Adrenal gland (tissue), 12 donors: Measurements from ENCODE around the gene STK31. TPM values are rescaled to one million over a fixed set of nuclear protein-coding genes. Genes with fewer than 3 reads are reported as not detected.

Experiments
- DNase-seq, 7 donors: peaks; one replicate each; pipeline ENCODE4 v3.0.0-alpha.2; 2019 to 2020
- H3K27ac ChIP-seq, 5 donors: fragments of 200-600 bp; sonication (generic) in 4 of 5; 1 replicate in 3 of 5; 2 replicates in 2 of 5; pipeline versions ENCODE4 v1.5.1 to v1.8.0; 2016 to 2020; ENCODE audit warnings: mild to moderate bottlenecking in 1 of 5
- H3K27me3 ChIP-seq: fragments of 200-600 bp; 2 replicates; pipeline ENCODE4 v1.8.0; 2021
- H3K36me3 ChIP-seq, 2 donors: fragments of 200-600 bp; replicated peaks in 1 of 2; 1 replicate in 1 of 2; 2 replicates in 1 of 2; pipeline versions ENCODE4 v1.5.1 to v1.8.0; 2018 to 2022
- H3K4me1 ChIP-seq, 2 donors: fragments of 200-600 bp; replicated peaks in 1 of 2; 1 replicate in 1 of 2; 2 replicates in 1 of 2; pipeline versions ENCODE4 v1.5.1 to v1.8.0; 2018 to 2021
- H3K4me3 ChIP-seq, 4 donors: fragments of 200-600 bp; sonication (generic) in 3 of 4; one replicate each; pipeline ENCODE4 v1.5.1; 2016 to 2018
- H3K9me3 ChIP-seq, 3 donors: fragments of 200-600 bp; sonication (generic) in 1 of 3; replicated peaks in 1 of 3; 1 replicate in 2 of 3; 2 replicates in 1 of 3; pipeline versions ENCODE4 v1.5.1 to v1.8.0; 2016 to 2021
- POLR2A ChIP-seq, 2 donors: fragments of 450-650 bp; IDR thresholded peaks; one replicate each; pipeline ENCODE4 v1.6.1; 2017; ENCODE audit warnings: antibody characterized with exemption in 2 of 2, mild to moderate bottlenecking in 2 of 2, moderate library complexity in 1 of 2
- WGBS, 4 donors: extraction: QIAGEN DNeasy Blood & Tissue Kit in 2 of 4; methylation state at CpG; one replicate each; pipeline versions ENCODE4 v1.1.5 to v1.1.7; 2013 to 2017; 5-methylcytosine and 5-hydroxymethylcytosine counted together
- intact Hi-C, 2 donors: fragments of 100-400 bp; cut with DNase I; formaldehyde crosslinking; loops; one replicate each; pipeline versions ENCODE4 v1.14.1 to v1.15.0; 2022 to 2023
- polyA plus RNA-seq, 3 donors: library from polyadenylated mRNA; stranded (reverse); fragments of 200-250 nt in 2 of 3; fragments of 350-450 nt in 1 of 3; fragmentation: Illumina TruSeq in 1 of 3; extraction: RNeasy Lipid Tissue Mini Kit (QIAGEN cat#74804) in 1 of 3; gene quantifications; one replicate each; pipeline ENCODE4 v1.2.3, GENCODE V29; 2013 to 2014
- total RNA-seq, 9 donors: library from RNA; depleted of rRNA in 4 of 9; stranded (reverse); fragments of >200 nt in 4 of 9; fragments of 120-200 nt in 1 of 9; fragmentation: NEBNext Ultra II Directional in 1 of 9; extraction: Animal tissue kit (Norgen Biotek cat#: 25700) in 1 of 9; gene quantifications; one replicate each; pipeline versions ENCODE4 v1.1.0 to v1.2.4, GENCODE V29; 2013 to 2023
- TF ChIP-seq, protein P1 (sequence below), 6 experiments: fragments of 450-650 bp in 4 of 6; fragments of 200-600 bp in 2 of 6; sonication (generic) in 1 of 6; IDR thresholded peaks; 1 replicate in 5 of 6; 2 replicates in 1 of 6; pipeline versions ENCODE4 v1.5.1 to v1.8.0; 2016 to 2021; ENCODE audit warnings: antibody characterized with exemption in 6 of 6, mild to moderate bottlenecking in 2 of 6, moderate library complexity in 1 of 6
- donor health status: healthy with polysubstance abuse.
- donor health status: Bipolar disorder and iron deficiency.
- donor health status: DM: yes; HTN: yes; CAD: no.
- donor health status: DM: no; HTN: no; CAD: no.
- donor health status: DM: no; HTN: no; CAD: no.
- donor health status: DM: yes; HTN: yes; CAD: no.

Gene STK31
- total and polyA plus RNA-seq, 12 donors: 0.22 to 0.78 (median 0.39) TPM; not detected in 4

DNA sequence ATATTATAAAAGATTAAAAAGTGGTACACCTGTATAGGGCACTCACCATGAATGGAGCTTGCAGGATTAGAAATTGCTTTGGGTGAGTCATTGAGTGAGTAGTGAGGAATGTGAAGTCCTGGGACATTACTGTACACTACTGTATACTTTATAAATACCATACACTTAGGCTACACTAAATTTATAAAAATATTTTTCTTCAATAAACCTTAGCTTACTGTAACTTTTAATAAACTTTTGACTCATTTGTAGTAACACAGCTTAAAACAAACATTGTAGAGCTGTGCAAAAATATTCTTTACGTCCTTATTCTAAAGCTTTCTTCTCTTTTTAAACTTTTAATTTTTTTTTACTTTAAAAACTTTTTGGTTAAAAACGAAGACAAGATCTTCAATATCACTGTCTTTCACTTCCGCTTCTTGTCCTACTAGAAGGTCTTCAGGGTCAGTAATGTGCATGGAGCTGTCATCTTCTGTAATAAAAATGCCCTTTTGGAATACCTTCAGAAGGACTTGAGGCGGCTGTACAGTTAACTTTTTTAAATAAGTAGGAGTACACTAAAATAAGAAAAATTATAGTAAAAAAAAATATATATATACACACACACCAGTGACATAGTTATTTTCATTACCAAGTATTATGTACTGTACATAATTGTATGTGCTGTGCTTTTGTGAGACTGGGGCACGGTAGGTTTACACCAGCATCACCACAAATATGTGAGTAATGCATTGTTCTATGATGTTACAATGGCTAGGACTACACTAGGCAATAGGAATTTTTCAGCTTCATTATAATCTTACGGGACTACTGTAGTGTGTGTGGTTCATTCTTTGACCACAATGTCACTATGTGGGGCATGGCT is 3.5 kb downstream of the STK31 start:
- Histone ChIP-seq H3K9me3 (no peaks in the 10 kb centered on the region), H3K27me3 (no peaks in the 10 kb centered on the region), H3K4me1 (no peaks in the 10 kb centered on the region), H3K27ac (no peak overlapping the region), H3K36me3 (no peaks in the 10 kb centered on the region), H3K4me3 (no peak overlapping the region)
- intact Hi-C loops: loop anchor here (2.0 to 5.0 kb wide), 2 partner anchors 141 to 143 kb away; no protein-coding TSS in a partner anchor
- no peak for DNase-seq
- TF ChIP-seq, protein P1, sequence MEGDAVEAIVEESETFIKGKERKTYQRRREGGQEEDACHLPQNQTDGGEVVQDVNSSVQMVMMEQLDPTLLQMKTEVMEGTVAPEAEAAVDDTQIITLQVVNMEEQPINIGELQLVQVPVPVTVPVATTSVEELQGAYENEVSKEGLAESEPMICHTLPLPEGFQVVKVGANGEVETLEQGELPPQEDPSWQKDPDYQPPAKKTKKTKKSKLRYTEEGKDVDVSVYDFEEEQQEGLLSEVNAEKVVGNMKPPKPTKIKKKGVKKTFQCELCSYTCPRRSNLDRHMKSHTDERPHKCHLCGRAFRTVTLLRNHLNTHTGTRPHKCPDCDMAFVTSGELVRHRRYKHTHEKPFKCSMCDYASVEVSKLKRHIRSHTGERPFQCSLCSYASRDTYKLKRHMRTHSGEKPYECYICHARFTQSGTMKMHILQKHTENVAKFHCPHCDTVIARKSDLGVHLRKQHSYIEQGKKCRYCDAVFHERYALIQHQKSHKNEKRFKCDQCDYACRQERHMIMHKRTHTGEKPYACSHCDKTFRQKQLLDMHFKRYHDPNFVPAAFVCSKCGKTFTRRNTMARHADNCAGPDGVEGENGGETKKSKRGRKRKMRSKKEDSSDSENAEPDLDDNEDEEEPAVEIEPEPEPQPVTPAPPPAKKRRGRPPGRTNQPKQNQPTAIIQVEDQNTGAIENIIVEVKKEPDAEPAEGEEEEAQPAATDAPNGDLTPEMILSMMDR (IDR thresholded peaks at IDR 0.05): no peak
- TF ChIP-seq POLR2A (IDR thresholded peaks at IDR 0.05): no peak
- 66 to 80% (median 71%) methylated on average over 6 of the region's 6 CpGs for WGBS, 4 donors

DNA sequence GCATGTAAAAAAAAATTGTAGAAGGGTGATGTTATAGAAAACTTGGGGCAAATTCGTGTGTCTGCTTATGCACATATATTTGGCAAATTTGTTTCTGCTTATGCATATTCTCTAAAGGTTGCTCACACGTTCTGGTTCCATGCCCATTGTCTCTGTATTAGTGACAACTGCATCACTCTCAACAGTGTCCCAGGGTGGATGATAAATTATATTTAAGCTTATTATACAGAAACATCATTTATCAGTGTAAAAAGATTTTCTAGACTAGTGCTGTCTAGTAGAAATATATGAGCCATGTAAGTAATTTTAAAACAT is 4.1 kb downstream of the STK31 start:
- DNase-seq: no peak
- H3K27ac ChIP-seq: no peak overlapping the region
- H3K4me3 ChIP-seq: no peak overlapping the region

DNA sequence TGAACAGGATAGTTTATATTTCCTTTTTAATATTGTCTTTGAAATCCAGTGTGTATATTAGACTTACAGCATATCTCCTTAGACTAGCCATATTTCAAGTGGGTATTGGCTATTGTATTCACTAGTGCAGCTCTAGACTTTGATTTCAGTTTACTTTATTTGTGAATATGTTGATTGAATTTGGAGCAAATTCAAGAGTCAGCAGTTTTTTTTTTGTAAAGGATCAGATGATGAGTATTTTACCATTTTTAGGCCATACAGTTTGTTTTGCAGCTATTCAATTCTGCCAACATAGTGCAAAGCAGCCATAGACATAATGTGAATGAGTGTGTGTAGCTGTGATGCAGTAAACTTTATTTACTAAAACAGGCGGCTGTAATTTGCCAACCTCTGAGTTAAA is 4.6 kb downstream of the STK31 start:
- Histone ChIP-seq H3K27me3 (no peaks in the 10 kb centered on the region), H3K27ac (no peak overlapping the region), H3K9me3 (no peaks in the 10 kb centered on the region), H3K36me3 (no peaks in the 10 kb centered on the region), H3K4me1 (no peaks in the 10 kb centered on the region), H3K4me3 (no peak overlapping the region)
- intact Hi-C loops: loop anchor here in 1 of 2 donors (5.0 kb wide), 1 partner anchor 142 kb away; no protein-coding TSS in a partner anchor
- TF ChIP-seq, protein P1 (IDR thresholded peaks at IDR 0.05): no peak
- no peak for TF ChIP-seq POLR2A (IDR thresholded peaks at IDR 0.05)
- DNase-seq: no peak
- WGBS, 4 donors: 76 to 89% (median 81%) methylated on average over 1 of the region's 1 CpG

More for the DNA sequence above, 4.1 kb downstream of the STK31 start:
- Histone ChIP-seq H3K36me3 (no peaks in the 10 kb centered on the region), H3K9me3 (no peaks in the 10 kb centered on the region), H3K27me3 (no peaks in the 10 kb centered on the region), H3K4me1 (no peaks in the 10 kb centered on the region)
- no peak for TF ChIP-seq POLR2A (IDR thresholded peaks at IDR 0.05)
- TF ChIP-seq, protein P1 (IDR thresholded peaks at IDR 0.05): no peak
- intact Hi-C loops: loop anchor here in 1 of 2 donors (5.0 kb wide), 1 partner anchor 142 kb away; no protein-coding TSS in a partner anchor
- 44 to 58% (median 48%) methylated on average over 2 of the region's 2 CpGs for WGBS, 4 donors

DNA sequence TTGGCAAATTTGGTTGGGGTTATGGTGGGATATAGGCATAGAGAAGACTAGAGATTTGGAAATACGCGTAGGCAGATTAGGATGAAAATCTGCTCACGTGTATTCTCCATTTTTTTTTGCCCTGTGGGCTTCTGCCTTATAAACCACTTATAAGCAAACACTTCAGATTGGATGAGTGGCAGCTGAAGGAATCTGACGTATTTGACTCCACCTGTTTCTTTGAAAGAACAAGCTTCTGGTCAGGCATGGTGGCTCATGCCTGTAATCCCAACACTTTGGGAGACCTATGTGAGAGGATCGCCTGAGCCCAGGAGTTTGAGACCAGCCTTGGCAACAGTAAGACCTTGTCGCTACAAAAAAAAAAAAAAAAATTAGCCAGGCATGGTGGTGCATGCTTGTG is 5.1 kb downstream of the STK31 start:
- no peak overlapping the region for H3K4me3 ChIP-seq
- no peak overlapping the region for H3K27ac ChIP-seq
- no peak for TF ChIP-seq POLR2A (IDR thresholded peaks at IDR 0.05)
- TF ChIP-seq, protein P1 (IDR thresholded peaks at IDR 0.05): no peak
- 59 to 88% (median 76%) methylated on average over 6 of the region's 6 CpGs for WGBS, 4 donors
- DNase-seq: no peak
- H3K27me3 ChIP-seq: no peaks in the 10 kb centered on the region
- no peaks in the 10 kb centered on the region for H3K4me1 ChIP-seq
- intact Hi-C loops: no loop called here
- H3K36me3 ChIP-seq: no peaks in the 10 kb centered on the region
- H3K9me3 ChIP-seq: no peaks in the 10 kb centered on the region
